DND-41 (cell line): Measurements from ENCODE around the gene GMPS.

Experiments used
- CTCF ChIP-seq: IDR thresholded peaks from 2 replicates; pipeline ENCODE4 v1.5.1; 2012; ENCODE audit warnings: borderline replicate concordance, low read length, moderate library complexity, mild to moderate bottlenecking; ENCODE audit not compliant: poor library complexity, severe bottlenecking; ENCODE audit errors: extremely low read depth
- EZH2 ChIP-seq: IDR thresholded peaks from 3 replicates; pipeline ENCODE4 v1.6.1; 2012; ENCODE audit warnings: borderline replicate concordance, low read depth, mild to moderate bottlenecking, moderate library complexity, low read length, inconsistent platforms; ENCODE audit not compliant: severe bottlenecking

DNA sequence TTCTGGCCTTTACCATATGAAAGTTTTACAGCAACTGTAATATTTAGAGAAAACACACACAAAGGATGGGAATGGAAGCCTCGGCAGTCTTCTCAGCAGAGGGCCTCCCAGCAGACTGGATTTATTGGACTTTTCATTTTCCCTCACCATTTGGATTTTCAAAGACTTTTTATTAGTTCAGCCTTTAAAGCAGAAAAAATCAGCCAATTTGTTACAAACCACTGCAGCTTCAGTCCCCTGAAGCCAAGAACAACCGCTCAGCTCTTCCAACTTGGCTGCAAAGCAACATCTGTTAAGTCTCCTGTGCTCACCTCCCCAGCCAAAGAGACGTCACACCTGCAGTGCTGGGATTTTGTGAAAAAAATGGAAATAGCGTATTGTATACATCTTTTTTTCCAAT lies 120.8 kb downstream of the GMPS start:
- TF ChIP-seq CTCF: no peak
- no peak for TF ChIP-seq EZH2
